ENCODE measurements around the gene ZNF281. TPM values are rescaled to one million over a fixed set of nuclear protein-coding genes. Genes with fewer than 3 reads are reported as not detected.
"Not testable (repeated sequence)": the region's sequence is repeated elsewhere in the genome, so short reads cannot be mapped to it uniquely, and the experiment has no call there.

The ZNF281 gene
- total and polyA plus RNA-seq, 2 of the 4 experiments (the other 2 are of a cell fraction), result 7.0 to 37.5 TPM

DNA sequence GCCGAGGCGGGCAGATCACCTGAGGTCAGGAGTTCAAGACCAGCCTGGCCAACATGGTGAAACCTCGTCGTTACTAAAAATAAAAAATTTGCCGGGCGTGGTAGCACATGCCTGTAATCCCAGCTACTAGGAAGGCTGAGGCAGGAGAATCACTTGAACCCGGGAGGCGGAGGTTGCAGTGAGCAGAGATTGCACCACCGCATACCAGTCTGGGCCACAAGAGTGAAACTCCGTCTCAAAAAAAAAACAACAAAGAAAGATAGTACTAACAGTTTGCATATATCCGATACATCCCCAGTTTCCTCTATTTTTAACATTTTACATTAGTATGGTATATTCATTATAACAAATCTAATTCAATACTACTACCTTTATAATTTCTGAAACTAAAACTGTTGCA is 3.9 kb upstream of the ZNF281 start:
- H3K9me1 ChIP-seq (ENCODE audit: insufficient read depth, low read length); H2BK5ac ChIP-seq (ENCODE audit: low read depth, low read length, poor library complexity, severe bottlenecking); POLR2A ChIA-PET (ENCODE audit: unreplicated experiment); dilution Hi-C loops (cut with HindIII; ENCODE audit: low sequenced_read_pairs, unreplicated experiment); H3K56ac ChIP-seq (ENCODE audit: extremely low read depth, insufficient read depth, low read length); H4K91ac ChIP-seq (ENCODE audit: insufficient read depth, low read depth, low read length); H3K27ac ChIP-seq (ENCODE audit: insufficient read depth, low read length); H3K4me2 ChIP-seq (ENCODE audit: low read depth, low read length); H2AK9ac ChIP-seq (replicated peaks; ENCODE audit: low read depth, low read length, poor library complexity); H3K4me3 ChIP-seq (ENCODE audit: insufficient read depth, low read depth, low read length); H3K36me3 ChIP-seq (ENCODE audit: control insufficient read depth, insufficient read depth, low read length); H2BK15ac ChIP-seq (ENCODE audit: low read depth, low read length); H3K14ac ChIP-seq (replicated peaks; ENCODE audit: low read depth, low read length); H3K4ac ChIP-seq (ENCODE audit: low read depth, low read length); H3K23ac ChIP-seq (ENCODE audit: low read depth, low read length); H4K5ac ChIP-seq (ENCODE audit: low read depth, low read length); H3K18ac ChIP-seq (ENCODE audit: low read depth, low read length); BruUV-seq (replicated peaks); CTCF ChIA-PET; H3K27me3 ChIP-seq (ENCODE audit: control insufficient read depth, insufficient read depth, low read length); H3K9ac ChIP-seq (ENCODE audit: low read depth, low read length); H2AFZ ChIP-seq (replicated peaks; ENCODE audit: low read length, poor library complexity); intact Hi-C loops (cut with micrococcal nuclease); H3K9me3 ChIP-seq (ENCODE audit: control insufficient read depth, insufficient read depth, low read length); H4K20me1 ChIP-seq (ENCODE audit: insufficient read depth, low read length); in situ Hi-C loops (cut with MboI; ENCODE audit: low sequenced_read_pairs); H4K8ac ChIP-seq (ENCODE audit: low read depth in 2 of 2, low read length in 2 of 2); DNase-seq; ATAC-seq (ENCODE audit: low read depth): not testable (repeated sequence)
- WGBS, 2 experiments (ENCODE audit: extremely low coverage in 2 of 2, insufficient read length in 1 of 2), result 88% methylated on average over 5 of the region's 11 CpGs; no CpG with 5 or more reads in 1 of the 2 experiments
- H2BK120ac ChIP-seq (ENCODE audit: low read depth, low read length), result peak overlapping the region; percentile 95; the same call in 1 of the 2 replicates
- peak overlapping the region; percentile 13; the same call in 1 of the 2 replicates for H2AK5ac ChIP-seq (ENCODE audit: low read depth, low read length)
- H3K4me1 ChIP-seq (ENCODE audit: control insufficient read depth, insufficient read depth, low read length), result peaks cover 12% of the 10 kb centered on the region
- H2BK20ac ChIP-seq (ENCODE audit: low read depth, low read length), result 0 out of 2 replicates have a peak overlapping the region, but pooled peaks have one; percentile 13
- peaks cover 6 to 16% of the 10 kb centered on the region in 2 experiments; a peak in 3 of 4 replicates for H3K79me1 ChIP-seq (ENCODE audit: low read depth in 1 of 2, low read length in 2 of 2)
